Measurements from ENCODE around the gene SAFB. TPM values are rescaled to one million over a fixed set of nuclear protein-coding genes. Genes with fewer than 3 reads are reported as not detected.

Gene SAFB
- total and polyA plus RNA-seq, 2 experiments from 2014 or later: 36.5 to 49.4 TPM

DNA sequence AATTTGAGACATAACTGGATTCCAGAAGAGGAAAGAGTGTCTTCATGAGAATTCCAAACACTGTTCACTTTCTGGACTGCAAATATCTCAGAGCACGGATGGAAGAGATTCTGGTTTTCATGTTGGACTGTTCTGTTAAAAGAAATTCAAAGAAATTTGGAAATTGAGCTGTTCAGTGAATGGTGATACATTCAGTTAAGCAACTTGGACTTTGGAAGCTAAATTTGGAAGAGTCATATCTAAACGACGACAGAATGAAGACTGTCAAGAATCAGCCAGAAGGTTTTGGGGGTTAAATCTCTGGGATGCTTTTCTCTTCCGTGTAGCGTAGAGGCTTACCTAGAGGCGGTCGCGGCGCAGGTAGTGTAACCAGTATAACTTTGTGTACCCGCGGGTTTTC lies 25.6 kb downstream of the SAFB start:
- Histone ChIP-seq H3K9me3 (ENCODE audit: low read depth) (no peaks in the 10 kb centered on the region), H3K79me2 (ENCODE audit: insufficient read depth) (peaks cover 88% of the 10 kb centered on the region), H3K4me2 (ENCODE audit: unreplicated experiment) (no peak overlapping the region), H3K4me3 (no peak overlapping the region), H3K9me2 (ENCODE audit: insufficient read depth) (no peaks in the 10 kb centered on the region), H3K27ac (no peak overlapping the region), H3F3A (ENCODE audit: insufficient read depth) (no peaks in the 10 kb centered on the region), H3K9ac (no peak overlapping the region), H3K27me3 (replicated peaks; ENCODE audit: insufficient read depth) (no peaks in the 10 kb centered on the region), H3K36me3 (ENCODE audit: low read depth) (peaks cover 68% of the 10 kb centered on the region), H2AFZ (no peak overlapping the region), H4K20me1 (ENCODE audit: insufficient read depth) (peaks cover 8% of the 10 kb centered on the region), H3K4me1 (ENCODE audit: insufficient read depth) (0 out of 2 replicates have a peak, but pooled peaks cover 5% of the 10 kb centered on the region)
- TF ChIP-seq EZH2 (IDR thresholded peaks at IDR 0.05; ENCODE audit: insufficient read depth, poor library complexity, severe bottlenecking): no peak
- no peak for TF ChIP-seq EZH2phosphoT487 (IDR thresholded peaks at IDR 0.05; ENCODE audit: insufficient read depth, low read depth)
- DNase-seq: no peak
- in situ Hi-C loops (cut with MboI): no loop called here
- WGBS, 2 experiments (ENCODE audit: low coverage in 1 of 2, low lambda C conversion rate in 2 of 2, missing lambda C conversion rate in 2 of 2): 97% methylated on average over 11 of the region's 11 CpGs

DNA sequence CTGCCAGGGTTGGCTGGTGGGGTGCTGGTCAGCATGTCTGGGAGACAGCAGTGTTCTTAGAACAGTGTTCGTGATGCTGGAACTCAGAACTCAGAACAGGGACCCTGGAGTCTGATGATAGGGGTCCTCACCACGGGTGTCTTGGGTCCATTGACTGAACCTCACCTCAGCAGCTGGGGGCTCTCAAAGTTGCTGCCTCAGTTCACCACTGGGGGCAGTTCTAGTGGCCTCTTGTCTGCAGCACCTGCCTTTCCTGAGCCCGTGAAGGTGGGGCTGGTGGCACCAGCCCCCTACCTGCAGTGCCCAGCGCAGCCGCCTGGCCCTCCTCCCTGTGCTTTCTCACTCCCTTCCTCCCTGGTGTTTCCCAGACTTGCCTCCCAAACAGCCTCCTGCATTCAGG lies 28.5 kb downstream of the SAFB start:
- no peaks in the 10 kb centered on the region for H3K9me3 ChIP-seq (ENCODE audit: low read depth)
- peaks cover 65% of the 10 kb centered on the region for H3K79me2 ChIP-seq (ENCODE audit: insufficient read depth)
- no peak for TF ChIP-seq EZH2 (IDR thresholded peaks at IDR 0.05; ENCODE audit: insufficient read depth, poor library complexity, severe bottlenecking)
- no peak for TF ChIP-seq EZH2phosphoT487 (IDR thresholded peaks at IDR 0.05; ENCODE audit: insufficient read depth, low read depth)
- H4K20me1 ChIP-seq (ENCODE audit: insufficient read depth): no peaks in the 10 kb centered on the region; the same call in 1 of the 2 replicates
- H3K4me1 ChIP-seq (ENCODE audit: insufficient read depth): no peaks in the 10 kb centered on the region
- H3K27me3 ChIP-seq (replicated peaks; ENCODE audit: insufficient read depth): no peaks in the 10 kb centered on the region
- H3K4me2 ChIP-seq (ENCODE audit: unreplicated experiment): no peak overlapping the region
- in situ Hi-C loops (cut with MboI): no loop called here
- no peak overlapping the region for H3K9ac ChIP-seq
- WGBS, 2 experiments (ENCODE audit: low coverage in 1 of 2, low lambda C conversion rate in 2 of 2, missing lambda C conversion rate in 2 of 2): 93 to 95% methylated on average over 5 of the region's 5 CpGs
- no peak overlapping the region for H2AFZ ChIP-seq
- 0 out of 2 replicates have a peak, but pooled peaks cover 5% of the 10 kb centered on the region for H3F3A ChIP-seq (ENCODE audit: insufficient read depth)
- DNase-seq: no peak
- no peak overlapping the region for H3K4me3 ChIP-seq
- peaks cover 73% of the 10 kb centered on the region for H3K36me3 ChIP-seq (ENCODE audit: low read depth)
- H3K27ac ChIP-seq: no peak overlapping the region
- no peaks in the 10 kb centered on the region for H3K9me2 ChIP-seq (ENCODE audit: insufficient read depth)

DNA sequence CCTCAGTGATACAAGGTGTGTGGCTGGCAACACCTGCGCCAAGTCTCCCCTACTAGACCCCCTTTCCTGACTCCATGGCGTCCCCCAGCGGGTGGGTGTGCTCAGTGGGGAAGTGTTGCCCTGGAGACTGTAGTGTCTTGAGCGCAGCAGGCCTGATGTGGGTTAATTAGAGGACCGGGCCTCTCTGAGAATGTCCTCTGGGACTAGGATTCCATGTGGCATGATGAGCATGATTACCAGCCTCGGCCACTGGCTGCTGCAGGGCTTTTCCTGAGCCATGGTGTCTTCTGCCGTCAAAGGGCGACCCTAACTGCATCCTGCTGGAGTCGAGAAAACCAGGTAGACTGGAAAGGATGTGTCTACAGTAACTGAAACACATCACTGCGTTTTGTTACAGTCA lies 29.4 kb downstream of the SAFB start:
- 81 to 85% methylated on average over 10 of the region's 10 CpGs for WGBS, 2 experiments (ENCODE audit: low coverage in 1 of 2, low lambda C conversion rate in 2 of 2, missing lambda C conversion rate in 2 of 2)
- Histone ChIP-seq H3F3A (ENCODE audit: insufficient read depth) (0 out of 2 replicates have a peak, but pooled peaks cover 5% of the 10 kb centered on the region), H3K9me2 (ENCODE audit: insufficient read depth) (no peaks in the 10 kb centered on the region), H3K4me1 (ENCODE audit: insufficient read depth) (no peaks in the 10 kb centered on the region), H3K27me3 (replicated peaks; ENCODE audit: insufficient read depth) (no peaks in the 10 kb centered on the region), H3K4me3 (no peak overlapping the region), H3K9ac (no peak overlapping the region), H3K9me3 (ENCODE audit: low read depth) (no peaks in the 10 kb centered on the region), H2AFZ (no peak overlapping the region), H3K27ac (no peak overlapping the region), H3K36me3 (ENCODE audit: low read depth) (peaks cover 74% of the 10 kb centered on the region), H3K79me2 (ENCODE audit: insufficient read depth) (peaks cover 60% of the 10 kb centered on the region), H4K20me1 (ENCODE audit: insufficient read depth) (no peaks in the 10 kb centered on the region; the same call in 1 of the 2 replicates), H3K4me2 (ENCODE audit: unreplicated experiment) (no peak overlapping the region)
- in situ Hi-C loops (cut with MboI): no loop called here
- no peak for TF ChIP-seq EZH2phosphoT487 (IDR thresholded peaks at IDR 0.05; ENCODE audit: insufficient read depth, low read depth)
- no peak for TF ChIP-seq EZH2 (IDR thresholded peaks at IDR 0.05; ENCODE audit: insufficient read depth, poor library complexity, severe bottlenecking)
- DNase-seq: no peak

DNA sequence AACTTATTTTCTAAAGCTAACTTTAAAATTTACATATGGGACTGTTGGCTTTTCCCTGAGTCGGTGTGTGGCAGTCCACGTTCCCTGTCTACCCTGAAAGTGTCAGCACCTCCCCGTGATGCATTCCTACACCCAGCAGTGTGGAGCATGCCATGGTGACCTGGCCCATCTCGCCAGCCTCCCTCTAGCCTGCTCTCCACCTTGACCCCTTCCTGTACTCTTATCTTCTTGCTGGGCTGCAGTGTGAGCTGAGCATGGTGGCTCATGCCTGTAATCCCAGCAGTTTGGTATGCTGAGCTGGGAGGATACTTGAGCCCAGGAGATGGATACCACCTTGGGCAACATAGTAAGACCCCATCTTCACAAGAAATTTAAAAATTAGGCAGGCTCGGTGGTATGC lies 32.0 kb downstream of the SAFB start:
- no peak overlapping the region for H3K4me3 ChIP-seq

DNA sequence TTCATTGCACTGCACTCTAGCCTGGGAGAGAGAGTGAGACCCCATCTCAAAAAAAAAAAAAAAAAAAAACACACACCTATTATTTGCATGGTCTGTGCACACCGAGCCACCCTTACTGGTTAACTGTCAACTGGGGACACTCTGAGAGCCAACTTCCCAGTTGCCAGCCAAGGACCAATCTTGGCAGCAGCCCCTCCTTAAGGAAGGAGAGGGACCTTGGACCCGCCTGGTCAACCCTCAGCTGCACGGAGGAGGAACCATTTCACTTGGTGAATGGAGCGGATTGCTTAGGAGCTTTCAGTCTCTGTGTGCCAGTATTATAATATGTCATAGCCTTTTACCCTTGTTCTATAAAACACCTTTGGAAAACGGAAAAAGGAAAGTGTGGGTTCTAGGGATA lies 32.5 kb downstream of the SAFB start:
- no peaks in the 10 kb centered on the region for H3K27me3 ChIP-seq (replicated peaks; ENCODE audit: insufficient read depth)
- H3K9me2 ChIP-seq (ENCODE audit: insufficient read depth): no peaks in the 10 kb centered on the region
- H3K9ac ChIP-seq: no peak overlapping the region
- WGBS, 2 experiments (ENCODE audit: low coverage in 1 of 2, low lambda C conversion rate in 2 of 2, missing lambda C conversion rate in 2 of 2): 69 to 72% methylated on average over 5 of the region's 5 CpGs
- in situ Hi-C loops (cut with MboI): no loop called here
- H3K79me2 ChIP-seq (ENCODE audit: insufficient read depth): peaks cover 51% of the 10 kb centered on the region
- H3K4me1 ChIP-seq (ENCODE audit: insufficient read depth): no peaks in the 10 kb centered on the region
- peaks cover 72% of the 10 kb centered on the region for H3K36me3 ChIP-seq (ENCODE audit: low read depth)
- no peaks in the 10 kb centered on the region for H3K9me3 ChIP-seq (ENCODE audit: low read depth)
- 0 out of 2 replicates have a peak, but pooled peaks cover 5% of the 10 kb centered on the region for H3F3A ChIP-seq (ENCODE audit: insufficient read depth)
- TF ChIP-seq EZH2phosphoT487 (IDR thresholded peaks at IDR 0.05; ENCODE audit: insufficient read depth, low read depth) (no peak), EZH2 (IDR thresholded peaks at IDR 0.05; ENCODE audit: insufficient read depth, poor library complexity, severe bottlenecking) (no peak)
- H3K4me2 ChIP-seq (ENCODE audit: unreplicated experiment): no peak overlapping the region
- no peak overlapping the region for H3K27ac ChIP-seq
- H2AFZ ChIP-seq: no peak overlapping the region
- no peak for DNase-seq
- H3K4me3 ChIP-seq: no peak overlapping the region
- no peaks in the 10 kb centered on the region for H4K20me1 ChIP-seq (ENCODE audit: insufficient read depth)

More for the DNA sequence above, 32.0 kb downstream of the SAFB start:
- Histone ChIP-seq H3F3A (ENCODE audit: insufficient read depth) (0 out of 2 replicates have a peak, but pooled peaks cover 5% of the 10 kb centered on the region), H4K20me1 (ENCODE audit: insufficient read depth) (no peaks in the 10 kb centered on the region), H3K27me3 (replicated peaks; ENCODE audit: insufficient read depth) (no peaks in the 10 kb centered on the region), H3K79me2 (ENCODE audit: insufficient read depth) (peaks cover 56% of the 10 kb centered on the region), H3K4me2 (ENCODE audit: unreplicated experiment) (no peak overlapping the region), H3K4me1 (ENCODE audit: insufficient read depth) (no peaks in the 10 kb centered on the region), H3K36me3 (ENCODE audit: low read depth) (peaks cover 73% of the 10 kb centered on the region), H3K9me3 (ENCODE audit: low read depth) (no peaks in the 10 kb centered on the region), H3K9ac (no peak overlapping the region), H3K27ac (no peak overlapping the region), H3K9me2 (ENCODE audit: insufficient read depth) (no peaks in the 10 kb centered on the region), H2AFZ (no peak overlapping the region)
- in situ Hi-C loops (cut with MboI): no loop called here
- WGBS, 2 experiments (ENCODE audit: low coverage in 1 of 2, low lambda C conversion rate in 2 of 2, missing lambda C conversion rate in 2 of 2): 98% methylated on average over 5 of the region's 5 CpGs
- TF ChIP-seq EZH2 (IDR thresholded peaks at IDR 0.05; ENCODE audit: insufficient read depth, poor library complexity, severe bottlenecking): no peak
- no peak for DNase-seq
